Smooth muscle cell (in vitro differentiated cells): Measurements from ENCODE around the gene MED9. TPM values are rescaled to one million over a fixed set of nuclear protein-coding genes. Genes with fewer than 3 reads are reported as not detected.

Source experiments
- DNase-seq: peaks from one replicate; lab custom pipeline; 2025; ENCODE audit not compliant: unreplicated experiment; lab: John Stamatoyannopoulos, UW
- H2AFZ ChIP-seq: fragments of 200-600 bp; sonication (generic); 2 replicates; pipeline ENCODE4 v1.6.0; 2016; ENCODE audit warnings: antibody characterized with exemption, low read depth, mild to moderate bottlenecking
- H3F3A ChIP-seq: fragments of 200-600 bp; sonication (generic); 2 replicates; pipeline ENCODE4 v1.6.0; 2017; ENCODE audit warnings: antibody characterized with exemption, low read depth
- H3K27ac ChIP-seq: fragments of 200-600 bp; sonication (generic); 2 replicates; pipeline ENCODE4 v1.5.1; 2016; ENCODE audit warnings: low read depth, mild to moderate bottlenecking
- H3K27me3 ChIP-seq: fragments of 200-600 bp; sonication (generic); 2 replicates; pipeline ENCODE4 v1.6.1; 2016; ENCODE audit warnings: low read depth, mild to moderate bottlenecking
- H3K36me3 ChIP-seq: fragments of 200-600 bp; sonication (generic); 2 replicates; pipeline ENCODE4 v1.5.1; 2016; ENCODE audit warnings: low read depth
- H3K4me1 ChIP-seq: fragments of 200-600 bp; sonication (generic); 2 replicates; pipeline ENCODE4 v1.5.1; 2016; ENCODE audit warnings: low read depth
- H3K4me2 ChIP-seq: fragments of 200-600 bp; sonication (generic); 2 replicates; pipeline ENCODE4 v1.6.0; 2016; ENCODE audit warnings: mild to moderate bottlenecking
- H3K4me3 ChIP-seq: fragments of 200-600 bp; sonication (generic); 2 replicates; pipeline ENCODE4 v1.5.1; 2016; ENCODE audit warnings: mild to moderate bottlenecking
- H3K79me2 ChIP-seq: fragments of 200-600 bp; sonication (generic); 2 replicates; pipeline ENCODE4 v1.6.0; 2016; ENCODE audit warnings: low read depth, mild to moderate bottlenecking
- H3K9ac ChIP-seq: fragments of 200-600 bp; sonication (generic); 2 replicates; pipeline ENCODE4 v1.6.0; 2016; ENCODE audit warnings: low read depth
- H3K9me3 ChIP-seq: fragments of 200-600 bp; sonication (generic); replicated peaks from 2 replicates; pipeline ENCODE4 v1.5.1; 2016; ENCODE audit warnings: low read depth
- H4K20me1 ChIP-seq: fragments of 200-600 bp; sonication (generic); 2 replicates; pipeline ENCODE4 v1.6.0; 2016; ENCODE audit warnings: low read depth
- whole genome bisulfite sequencing: methylation state at CpG from one replicate; pipeline ENCODE4 v1.1.7; 2016; ENCODE audit warnings: low lambda C conversion rate; 5-methylcytosine and 5-hydroxymethylcytosine counted together
- polyA plus RNA-seq: library from polyadenylated mRNA; unstranded; fragments of >200 nt; fragmentation: Nextera tagmentation; extraction: Ambion mirVana; gene quantifications from 2 replicates; pipeline ENCODE4 v1.2.1, GENCODE V29; 2016
- total RNA-seq: library from RNA; depleted of rRNA; stranded (reverse); fragments of >200 nt; gene quantifications from 2 replicates; pipeline ENCODE4 v1.2.3, GENCODE V29; 2014
- TF ChIP-seq, protein P1 (sequence below): fragments of 200-600 bp; sonication (generic); IDR thresholded peaks from 2 replicates; pipeline ENCODE4 v1.5.1; 2017; ENCODE audit warnings: borderline replicate concordance, mild to moderate bottlenecking, antibody characterized with exemption; ENCODE audit not compliant: insufficient read depth, poor library complexity, severe bottlenecking

Gene MED9
- total and polyA plus RNA-seq, 2 experiments from 2014 or later, result 8.4 to 15.4 TPM

DNA sequence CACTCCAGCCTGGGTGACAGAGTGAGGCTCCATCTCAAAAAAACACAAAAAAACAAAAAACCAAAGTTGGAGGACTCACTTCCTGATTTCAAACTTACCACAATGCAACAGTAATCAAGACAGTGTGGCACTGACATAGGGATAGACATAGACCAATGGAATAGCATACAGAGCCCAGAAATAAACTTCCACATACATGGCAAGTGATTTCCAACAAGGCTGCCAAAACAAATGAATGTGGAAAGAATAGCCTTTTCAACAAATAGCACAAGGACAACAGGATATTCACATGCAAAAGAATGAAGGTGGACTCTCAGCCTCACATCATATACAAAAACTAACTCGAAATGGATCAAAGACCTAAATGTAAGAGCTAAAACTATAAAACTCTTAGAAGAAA is 56.2 kb downstream of the MED9 start:
- Histone ChIP-seq H3K27me3 (no peaks in the 10 kb centered on the region), H4K20me1 (peaks cover 4% of the 10 kb centered on the region), H3K9me3 (no peaks in the 10 kb centered on the region), H3K4me3 (no peak overlapping the region), H3K4me1 (no peaks in the 10 kb centered on the region), H2AFZ (no peak overlapping the region), H3K36me3 (no peaks in the 10 kb centered on the region), H3K9ac (no peak overlapping the region), H3K27ac (no peak overlapping the region), H3K79me2 (no peaks in the 10 kb centered on the region), H3K4me2 (no peak overlapping the region), H3F3A (no peaks in the 10 kb centered on the region)
- DNase-seq, result no peak
- WGBS, result 94% methylated on average over 1 of the region's 1 CpG
- TF ChIP-seq, protein P1, sequence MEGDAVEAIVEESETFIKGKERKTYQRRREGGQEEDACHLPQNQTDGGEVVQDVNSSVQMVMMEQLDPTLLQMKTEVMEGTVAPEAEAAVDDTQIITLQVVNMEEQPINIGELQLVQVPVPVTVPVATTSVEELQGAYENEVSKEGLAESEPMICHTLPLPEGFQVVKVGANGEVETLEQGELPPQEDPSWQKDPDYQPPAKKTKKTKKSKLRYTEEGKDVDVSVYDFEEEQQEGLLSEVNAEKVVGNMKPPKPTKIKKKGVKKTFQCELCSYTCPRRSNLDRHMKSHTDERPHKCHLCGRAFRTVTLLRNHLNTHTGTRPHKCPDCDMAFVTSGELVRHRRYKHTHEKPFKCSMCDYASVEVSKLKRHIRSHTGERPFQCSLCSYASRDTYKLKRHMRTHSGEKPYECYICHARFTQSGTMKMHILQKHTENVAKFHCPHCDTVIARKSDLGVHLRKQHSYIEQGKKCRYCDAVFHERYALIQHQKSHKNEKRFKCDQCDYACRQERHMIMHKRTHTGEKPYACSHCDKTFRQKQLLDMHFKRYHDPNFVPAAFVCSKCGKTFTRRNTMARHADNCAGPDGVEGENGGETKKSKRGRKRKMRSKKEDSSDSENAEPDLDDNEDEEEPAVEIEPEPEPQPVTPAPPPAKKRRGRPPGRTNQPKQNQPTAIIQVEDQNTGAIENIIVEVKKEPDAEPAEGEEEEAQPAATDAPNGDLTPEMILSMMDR, result no peak

DNA sequence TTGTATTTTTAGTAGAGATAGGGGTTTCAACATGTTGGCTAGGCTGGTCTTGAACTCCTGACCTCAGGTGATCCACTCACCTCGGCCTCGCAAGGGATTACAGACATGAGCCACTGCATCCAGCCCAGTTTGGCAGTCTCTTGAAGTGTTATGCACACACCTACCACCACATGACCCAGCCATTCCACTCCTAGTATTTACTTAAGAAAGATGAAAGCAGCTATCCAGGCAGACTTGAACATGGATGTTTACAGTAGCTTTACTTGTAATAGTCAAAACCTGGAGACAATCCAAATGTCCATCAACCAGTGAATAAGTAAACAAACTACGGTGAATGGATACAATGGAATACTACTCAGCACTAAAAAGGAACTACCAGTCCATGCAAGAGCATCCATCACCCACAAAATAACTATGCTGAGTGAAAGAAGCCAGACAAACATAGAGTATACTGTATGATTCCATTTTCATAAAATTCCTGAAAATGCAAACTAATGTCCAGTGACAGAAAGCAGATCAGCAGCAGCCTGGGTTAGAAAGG is 57.2 kb downstream of the MED9 start:
- 99% methylated on average over 3 of the region's 3 CpGs for WGBS

DNA sequence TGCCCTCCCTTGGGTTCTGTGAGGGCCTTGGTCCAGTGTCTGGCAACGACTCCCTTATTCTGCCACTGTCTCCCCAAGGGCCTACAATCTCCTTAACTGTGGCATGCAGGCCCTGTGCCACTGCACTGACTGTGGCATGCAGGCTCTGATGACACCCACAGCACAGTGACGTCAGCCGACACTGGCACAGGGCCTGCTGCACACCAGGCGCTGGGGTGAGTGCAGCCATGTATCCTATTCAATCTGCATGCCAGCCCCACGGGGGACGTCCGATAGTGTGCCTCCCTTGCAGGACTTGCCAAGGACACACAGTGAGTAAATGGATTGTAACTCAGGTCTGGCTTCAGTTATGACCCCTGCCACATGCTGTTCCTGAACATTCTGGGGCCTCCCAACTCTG is 59.2 kb downstream of the MED9 start:
- H3K36me3 ChIP-seq, result no peaks in the 10 kb centered on the region
- H3K9me3 ChIP-seq, result no peaks in the 10 kb centered on the region
- H3K9ac ChIP-seq, result no peak overlapping the region
- no peaks in the 10 kb centered on the region for H3F3A ChIP-seq
- H3K4me1 ChIP-seq, result no peaks in the 10 kb centered on the region
- H4K20me1 ChIP-seq, result peaks cover 2% of the 10 kb centered on the region
- no peaks in the 10 kb centered on the region for H3K79me2 ChIP-seq
- H3K4me2 ChIP-seq, result no peak overlapping the region
- TF ChIP-seq, protein P1, result no peak
- H3K4me3 ChIP-seq, result no peak overlapping the region
- H3K27ac ChIP-seq, result no peak overlapping the region
- WGBS, result 92% methylated on average over 7 of the region's 7 CpGs
- no peak for DNase-seq
- H3K27me3 ChIP-seq, result no peaks in the 10 kb centered on the region
- no peak overlapping the region for H2AFZ ChIP-seq

More for the DNA sequence above, 57.2 kb downstream of the MED9 start:
- Histone ChIP-seq H3K36me3 (no peaks in the 10 kb centered on the region), H3K4me2 (no peak overlapping the region), H3K4me3 (no peak overlapping the region), H3K9me3 (no peaks in the 10 kb centered on the region), H3K79me2 (no peaks in the 10 kb centered on the region), H3K9ac (no peak overlapping the region), H4K20me1 (peaks cover 4% of the 10 kb centered on the region), H2AFZ (no peak overlapping the region), H3F3A (no peaks in the 10 kb centered on the region), H3K4me1 (no peaks in the 10 kb centered on the region), H3K27me3 (no peaks in the 10 kb centered on the region), H3K27ac (no peak overlapping the region)
- TF ChIP-seq, protein P1, result no peak
- DNase-seq, result no peak

DNA sequence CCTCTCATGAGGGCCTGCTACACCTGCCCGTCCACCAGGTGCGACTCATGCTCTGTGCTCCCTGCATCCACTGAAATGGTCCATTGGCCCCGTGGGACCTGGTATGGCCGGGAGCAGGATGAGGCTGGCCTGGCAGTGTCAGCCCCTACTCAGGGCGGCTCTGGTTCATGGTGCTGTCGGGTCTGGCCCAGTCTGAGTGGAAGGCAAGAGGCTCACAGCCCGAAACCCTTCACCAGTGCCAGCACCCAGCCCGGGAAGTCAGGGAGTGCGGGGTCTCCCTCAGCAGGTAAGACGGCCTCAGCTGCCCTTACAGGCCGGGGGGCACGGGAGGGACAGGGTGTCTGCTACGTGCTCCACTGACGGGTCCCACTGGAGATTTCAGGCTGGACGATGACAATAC is 59.9 kb downstream of the MED9 start:
- Histone ChIP-seq H4K20me1 (no peaks in the 10 kb centered on the region), H3K9me3 (no peaks in the 10 kb centered on the region), H3K27ac (no peak overlapping the region), H3K9ac (no peak overlapping the region), H3K79me2 (no peaks in the 10 kb centered on the region), H3K4me1 (no peaks in the 10 kb centered on the region), H3K4me3 (no peak overlapping the region), H3F3A (no peaks in the 10 kb centered on the region), H2AFZ (no peak overlapping the region), H3K27me3 (no peaks in the 10 kb centered on the region), H3K36me3 (no peaks in the 10 kb centered on the region), H3K4me2 (no peak overlapping the region)
- DNase-seq, result no peak
- TF ChIP-seq, protein P1, result no peak
- 94% methylated on average over 15 of the region's 15 CpGs for WGBS
